Amniotic epithelial cell (primary cell): ENCODE results near the gene OCLN.
"Not testable (repeated sequence)": the region's sequence is repeated elsewhere in the genome, so short reads cannot be mapped to it uniquely, and the experiment has no call there.

Source experiments
- DNase-seq: peaks from one replicate; pipeline ENCODE4 v3.0.0-alpha.2; 2010; ENCODE audit warnings: low read depth

Gene OCLN

GRCh38 chr5:69528609-69529008 lies 36.0 kb downstream of the OCLN start:
- DNase-seq: no peak

GRCh38 chr5:69530561-69531405 lies 38.2 kb downstream of the OCLN start:
- no peak for DNase-seq

- no peak for DNase-seq
Observed at GRCh38 chr5:69531406-69531801, 38.8 kb downstream of the OCLN start.

GRCh38 chr5:69537911-69538310 lies 45.3 kb downstream of the OCLN start:
- DNase-seq: not testable (repeated sequence)

GRCh38 chr5:69538735-69539134 lies 46.1 kb downstream of the OCLN start:
- DNase-seq: not testable (repeated sequence)

- not testable (repeated sequence) for DNase-seq
Observed at GRCh38 chr5:69541347-69541746, 48.8 kb downstream of the OCLN start.

- not testable (repeated sequence) for DNase-seq
Observed at GRCh38 chr5:69542838-69543618, 50.4 kb downstream of the OCLN start.

GRCh38 chr5:69544602-69545001 lies 52.0 kb downstream of the OCLN start:
- DNase-seq: not testable (repeated sequence)

- DNase-seq: peak; percentile 71
Observed at GRCh38 chr5:69559908-69560330, 67.3 kb downstream of the OCLN start, which contains the start of gene GTF2H2C. GTF2H2C (plus strand) TSS chr5:69560191; CDS start chr5:69565133, 4,942 bp downstream.

GRCh38 chr5:69560587-69561431 lies 68.2 kb downstream of the OCLN start:
- DNase-seq: peak; percentile 0

- DNase-seq: not testable (repeated sequence)
Observed at GRCh38 chr5:69566172-69566571, 73.6 kb downstream of the OCLN start.

GRCh38 chr5:69568072-69568471 lies 75.5 kb downstream of the OCLN start:
- not testable (repeated sequence) for DNase-seq

GRCh38 chr5:69583356-69583755 lies 90.8 kb downstream of the OCLN start:
- DNase-seq: not testable (repeated sequence)

- not testable (repeated sequence) for DNase-seq
Observed at GRCh38 chr5:69596114-69596840, 103.7 kb downstream of the OCLN start.

GRCh38 chr5:69601947-69602346 lies 109.4 kb downstream of the OCLN start:
- not testable (repeated sequence) for DNase-seq

- not testable (repeated sequence) for DNase-seq
Observed at GRCh38 chr5:69606839-69607238, 114.2 kb downstream of the OCLN start.
